GM19397 (cell line): Measurements from ENCODE around the gene PYM1.

ENCODE experiments used
- ATAC-seq: cut with Tn5 transposase; IDR thresholded peaks from one replicate; pipeline ENCODE4 v1.9.1; 2021; ENCODE audit warnings: mild to moderate bottlenecking, moderate library complexity; ENCODE audit not compliant: unreplicated experiment

The PYM1 gene

DNA sequence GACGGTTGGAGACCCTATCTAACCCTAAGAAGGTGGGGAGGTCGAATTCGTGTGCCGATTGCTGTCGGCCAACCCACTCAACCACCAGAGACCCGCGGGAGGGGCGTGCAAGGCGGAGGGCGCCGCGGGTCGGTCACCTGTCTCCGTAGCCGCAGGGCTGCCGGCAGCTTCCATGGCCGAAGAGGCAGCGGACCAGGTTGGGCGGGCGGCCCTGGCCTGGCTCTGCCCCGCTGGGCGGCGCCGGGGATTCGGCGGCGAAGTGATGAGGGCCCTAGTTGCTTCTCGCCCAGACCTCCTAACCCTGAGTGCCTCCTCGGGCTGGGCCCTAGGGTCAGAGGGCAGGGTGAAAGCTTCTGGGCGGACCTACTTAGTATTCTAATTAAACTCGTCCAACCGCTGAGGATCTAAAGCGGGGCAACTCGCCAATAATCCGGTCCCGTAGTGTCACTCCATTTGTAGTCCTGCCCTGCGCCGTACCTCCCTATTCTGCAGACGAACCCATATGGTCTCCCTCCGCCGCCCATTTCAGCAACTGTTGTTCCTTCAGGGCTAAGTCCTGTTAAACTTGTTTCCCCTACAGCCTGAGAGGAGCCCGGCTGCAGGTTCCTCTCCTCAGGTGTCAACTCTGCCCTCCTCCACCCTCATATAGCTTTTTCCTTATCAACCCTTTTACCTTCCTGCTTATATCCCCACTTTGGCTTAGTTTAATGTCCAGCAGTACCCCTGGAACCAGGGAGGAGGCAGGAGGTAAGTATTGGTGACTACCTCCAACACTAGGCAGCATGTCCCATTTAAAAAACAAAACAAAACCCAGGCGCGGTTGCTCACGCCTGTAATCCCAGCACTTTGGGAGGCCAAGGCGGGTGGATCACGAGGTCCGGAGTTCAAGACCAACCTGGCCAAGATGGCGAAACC, at the start of gene PYM1:
PYM1 (minus strand) TSS at position 307 of the 915 bp plus-strand sequence; CDS start at position 174, 133 bp downstream.
- peak; percentile 32 for ATAC-seq

GRCh38 chr12:55974308-55974730, 46.6 kb upstream of the PYM1 start:
- peak; percentile 15 for ATAC-seq

GRCh38 chr12:55973599-55974307, 46.1 kb upstream of the PYM1 start, which contains the start of gene RAB5B:
RAB5B (plus strand) TSS chr12:55974078; CDS start chr12:55986961, 12,883 bp downstream.
- peak; percentile 91 for ATAC-seq

- no peak for ATAC-seq
Measured at GRCh38 chr12:55972911-55973598, 45.4 kb upstream of the PYM1 start.

DNA sequence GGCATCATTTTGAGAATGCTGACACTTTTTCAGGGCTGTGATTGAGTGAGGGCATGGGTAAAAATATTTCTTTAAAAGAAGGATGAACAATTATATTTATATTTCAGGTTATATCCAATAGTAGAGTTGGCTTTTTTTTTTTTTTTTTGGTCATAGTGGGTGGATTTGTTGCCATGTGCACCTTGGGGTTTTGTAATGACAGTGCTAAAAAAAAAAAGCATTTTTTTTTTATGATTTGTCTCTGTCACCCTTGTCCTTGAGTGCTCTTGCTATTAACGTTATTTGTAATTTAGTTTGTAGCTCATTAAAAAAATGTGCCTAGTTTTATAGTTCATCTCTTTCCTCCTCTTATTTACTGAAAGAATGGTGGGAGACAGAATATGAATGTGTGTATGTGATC, 44.8 kb upstream of the PYM1 start:
- no peak for ATAC-seq

- no peak for ATAC-seq
Measured at GRCh38 chr12:55972042-55972441, 44.3 kb upstream of the PYM1 start.

- no peak for ATAC-seq
Measured at GRCh38 chr12:55970775-55971174, 43.1 kb upstream of the PYM1 start.

DNA sequence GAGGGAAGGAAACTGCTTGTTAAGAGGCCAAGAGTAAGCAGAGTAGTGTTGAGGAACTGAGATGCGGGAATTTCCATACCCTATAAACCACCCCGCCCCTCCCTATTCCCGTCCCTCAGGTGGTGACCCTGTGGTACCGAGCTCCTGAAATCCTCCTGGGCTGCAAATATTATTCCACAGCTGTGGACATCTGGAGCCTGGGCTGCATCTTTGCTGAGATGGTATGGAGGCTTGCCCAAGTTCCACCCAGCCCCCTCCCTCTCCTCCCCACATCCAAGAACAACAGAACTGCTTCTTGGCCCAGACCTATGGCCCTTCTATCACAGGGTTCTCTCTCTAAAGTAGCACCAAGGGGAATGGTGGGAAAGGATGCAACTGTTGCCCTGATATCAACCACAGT, 41.7 kb upstream of the PYM1 start:
- no peak for ATAC-seq

DNA sequence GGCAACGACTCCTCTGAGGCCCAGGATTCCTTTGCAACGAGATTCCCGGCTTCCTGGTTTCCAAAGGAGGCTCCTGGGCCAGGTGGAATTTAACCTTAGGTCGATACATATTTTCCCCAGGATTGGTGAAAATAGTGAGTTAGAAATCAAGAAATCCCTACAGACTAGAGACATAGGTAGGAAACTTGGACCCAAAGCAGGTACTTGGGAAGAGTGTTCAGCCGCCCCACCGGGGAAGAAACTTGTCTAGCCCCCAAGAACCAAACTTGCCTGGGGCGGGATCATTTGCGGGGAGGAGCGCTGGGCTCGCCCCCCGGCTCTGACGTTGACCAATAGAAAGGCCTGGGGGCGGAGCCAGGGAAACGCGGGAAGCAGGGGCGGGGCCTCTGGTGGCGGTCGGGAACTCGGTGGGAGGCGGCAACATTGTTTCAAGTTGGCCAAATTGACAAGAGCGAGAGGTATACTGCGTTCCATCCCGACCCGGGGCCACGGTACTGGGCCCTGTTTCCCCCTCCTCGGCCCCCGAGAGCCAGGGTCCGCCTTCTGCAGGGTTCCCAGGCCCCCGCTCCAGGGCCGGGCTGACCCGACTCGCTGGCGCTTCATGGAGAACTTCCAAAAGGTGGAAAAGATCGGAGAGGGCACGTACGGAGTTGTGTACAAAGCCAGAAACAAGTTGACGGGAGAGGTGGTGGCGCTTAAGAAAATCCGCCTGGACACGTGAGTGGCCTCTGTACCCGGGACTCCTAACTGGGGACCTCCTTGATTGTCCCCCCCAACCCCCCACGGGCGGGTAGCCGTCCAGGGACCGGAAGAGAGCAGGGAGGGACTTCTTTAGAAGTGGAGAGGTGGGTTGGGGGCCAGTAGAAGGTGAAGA, 39.0 kb upstream of the PYM1 start, which contains the start of gene CDK2:
CDK2 (plus strand) TSS at position 423 of the 874 bp plus-strand sequence; CDS start at position 602, 179 bp downstream.
- ATAC-seq: peak; percentile 89

DNA sequence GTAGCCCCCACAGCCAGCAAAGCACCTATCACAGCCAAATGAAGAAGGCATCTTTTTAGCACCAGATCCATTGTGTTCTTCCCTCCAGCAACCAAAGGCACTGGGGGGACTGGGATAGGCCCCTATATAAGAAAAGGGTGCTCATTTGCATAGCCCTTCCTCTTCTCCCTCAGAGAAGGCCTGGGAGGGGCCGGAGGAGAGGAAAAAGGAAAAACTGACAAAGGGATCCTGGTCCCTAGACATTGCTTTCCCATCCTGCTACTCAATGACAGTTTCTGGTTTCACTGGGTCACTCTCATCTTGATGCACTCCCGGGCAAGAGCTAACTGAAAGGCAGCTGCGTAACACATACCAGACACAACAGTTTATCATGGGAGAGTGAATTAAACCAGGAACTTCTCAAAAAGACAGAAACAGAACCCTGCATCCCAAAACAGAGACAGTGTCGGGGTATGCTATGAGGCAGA, 38.3 kb upstream of the PYM1 start, which contains the start of gene PMEL:
PMEL (minus strand) TSS at position 102 of the 467 bp plus-strand sequence; CDS start at position 71, 31 bp downstream.
- no peak for ATAC-seq

GRCh38 chr12:55965240-55965639, 37.5 kb upstream of the PYM1 start:
- ATAC-seq: no peak

GRCh38 chr12:55963760-55964159, 36.1 kb upstream of the PYM1 start:
- no peak for ATAC-seq

- ATAC-seq: no peak
Measured at GRCh38 chr12:55957106-55957859, 29.6 kb upstream of the PYM1 start.

DNA sequence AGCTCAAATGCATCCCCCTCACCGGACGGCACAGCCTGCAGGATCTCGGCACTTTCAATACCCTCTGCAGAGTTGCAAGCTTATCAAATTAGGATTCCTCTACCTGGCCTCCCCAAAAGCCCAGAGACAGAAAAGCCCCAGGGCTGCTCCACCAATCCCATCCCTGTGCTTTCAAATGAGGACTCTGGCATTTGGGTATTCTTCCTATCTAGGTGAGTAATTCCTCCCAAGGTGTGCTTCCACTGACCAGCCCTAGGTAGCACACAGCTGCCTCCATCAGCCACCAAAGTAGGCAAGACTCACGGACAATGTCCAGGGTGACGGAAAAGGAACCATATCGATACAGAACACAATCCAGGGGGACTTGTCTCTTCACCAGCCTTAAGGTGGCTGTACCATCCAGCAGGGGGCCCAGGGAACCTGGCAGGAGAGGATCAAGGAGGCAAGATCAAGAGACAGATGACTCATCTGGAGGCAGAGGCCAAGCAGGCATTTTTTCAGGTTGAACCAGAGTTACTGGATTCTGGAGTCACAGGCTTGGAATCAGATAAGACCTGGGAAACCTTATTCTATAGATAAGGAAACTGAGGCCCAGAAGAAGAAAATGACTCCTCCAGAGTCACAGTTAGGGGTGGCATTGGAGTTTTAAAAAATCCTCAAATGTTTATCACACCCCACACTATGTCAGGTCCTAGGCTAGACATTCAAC, 28.3 kb upstream of the PYM1 start:
- no peak for ATAC-seq

DNA sequence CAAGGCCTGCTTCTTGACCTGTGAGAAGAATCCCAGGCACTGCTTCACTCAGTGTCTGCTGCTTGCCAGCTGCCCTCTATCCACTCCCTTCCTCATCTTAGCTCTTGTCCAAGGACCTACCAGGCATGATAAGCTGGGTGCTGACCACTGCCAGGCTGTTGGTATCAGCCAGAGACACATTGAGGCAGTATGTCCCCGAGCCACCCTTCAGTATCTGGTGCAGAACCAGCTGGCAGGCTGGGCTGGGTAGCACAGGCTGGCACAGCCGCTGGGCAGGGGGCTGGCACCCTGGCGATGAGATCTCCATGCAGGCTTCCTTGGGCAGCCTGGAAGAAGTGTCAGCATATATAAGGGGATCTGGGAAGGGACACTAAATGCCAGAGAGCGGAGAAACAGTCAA, 27.6 kb upstream of the PYM1 start:
- no peak for ATAC-seq

- ATAC-seq: no peak
Measured at GRCh38 chr12:55946553-55946952, 18.9 kb upstream of the PYM1 start.

DNA sequence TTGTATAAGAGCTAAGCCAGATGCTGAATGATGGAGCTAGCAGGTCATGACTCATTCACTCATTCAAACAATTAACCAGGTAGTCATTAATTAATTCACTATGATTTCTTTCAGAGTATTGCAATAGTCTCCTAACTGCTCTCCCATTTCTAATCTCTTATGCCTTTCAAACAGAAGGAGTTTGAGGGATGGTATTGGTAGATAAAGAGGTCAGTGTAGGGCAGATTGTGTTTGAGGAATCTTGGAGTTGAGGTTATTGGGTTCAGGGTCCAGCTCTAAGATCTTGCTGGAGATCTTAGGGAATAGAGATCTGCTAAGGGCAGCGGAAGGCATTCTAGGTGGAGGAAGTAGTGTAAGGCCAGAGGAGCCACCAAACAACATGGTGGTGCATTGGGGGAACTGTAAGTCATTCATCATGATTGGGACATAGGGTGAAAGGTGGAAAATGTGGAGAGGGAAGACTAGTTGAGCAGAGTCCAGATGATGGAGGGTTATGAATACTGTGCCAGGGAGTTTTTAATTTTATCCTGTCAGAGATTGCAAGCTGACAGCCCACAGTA, 15.0 kb upstream of the PYM1 start:
- no peak for ATAC-seq

DNA sequence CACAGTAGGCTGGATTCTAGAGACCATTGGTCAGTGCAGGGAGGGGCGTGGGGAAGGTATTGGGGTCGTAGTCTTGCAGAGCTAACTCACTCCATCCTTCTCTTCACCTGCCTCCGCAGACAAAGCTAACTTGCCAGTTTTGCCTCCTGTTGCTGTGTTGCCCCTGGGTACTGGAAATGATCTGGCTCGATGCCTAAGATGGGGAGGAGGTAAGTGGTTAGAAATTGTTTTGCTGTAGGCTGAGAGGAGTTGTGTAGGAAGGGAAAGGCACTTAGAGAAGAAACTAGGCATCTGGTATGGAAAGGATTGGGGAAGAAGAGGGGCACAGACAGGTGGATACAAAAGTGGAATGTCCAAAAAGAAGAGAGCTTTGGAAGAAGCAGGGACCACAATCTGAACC, 14.4 kb upstream of the PYM1 start:
- no peak for ATAC-seq
